Adipocyte (in vitro differentiated cells): Measurements from ENCODE around the gene AP3D1.
"Not testable (repeated sequence)": the region's sequence is repeated elsewhere in the genome, so short reads cannot be mapped to it uniquely, and the experiment has no call there.

Source experiments
- DNase-seq: peaks from one replicate; pipeline ENCODE4 v3.0.0-alpha.2; 2015; ENCODE audit warnings: low read depth
- H3K27me3 ChIP-seq: replicated peaks from 2 replicates; pipeline ENCODE4 v1.7.0; 2013; ENCODE audit warnings: mild to moderate bottlenecking, low read length, moderate library complexity; ENCODE audit not compliant: control insufficient read depth, insufficient read depth
- H3K36me3 ChIP-seq: 2 replicates; pipeline ENCODE4 v1.7.0; 2013; ENCODE audit warnings: low read length, mild to moderate bottlenecking, moderate library complexity; ENCODE audit not compliant: control insufficient read depth, insufficient read depth, severe bottlenecking
- H3K4me1 ChIP-seq: 2 replicates; pipeline ENCODE4 v1.7.0; 2013; ENCODE audit warnings: mild to moderate bottlenecking, low read length, moderate library complexity; ENCODE audit not compliant: control insufficient read depth, insufficient read depth
- H3K4me3 ChIP-seq: 2 replicates; pipeline ENCODE4 v1.7.0; 2013; ENCODE audit warnings: mild to moderate bottlenecking, low read length, moderate library complexity
- H3K9ac ChIP-seq: 2 replicates; pipeline ENCODE4 v1.7.0; 2013; ENCODE audit warnings: mild to moderate bottlenecking, low read length, moderate library complexity
- H3K9me3 ChIP-seq: 2 replicates; pipeline ENCODE4 v1.7.0; 2013; ENCODE audit warnings: mild to moderate bottlenecking, low read length, moderate library complexity; ENCODE audit not compliant: control insufficient read depth

AP3D1 gene

GRCh38 chr19:2086695-2087620, 64.4 kb downstream of the AP3D1 start:
- H3K9ac ChIP-seq, H3K27me3 ChIP-seq, H3K9me3 ChIP-seq, H3K4me3 ChIP-seq, DNase-seq: not testable (repeated sequence)
- H3K4me1 ChIP-seq = peaks cover 24% of the 10 kb centered on the region
- H3K36me3 ChIP-seq = peaks cover 18% of the 10 kb centered on the region

- peak; percentile 31 for DNase-seq
- Histone ChIP-seq H3K27me3 (no peaks in the 10 kb centered on the region), H3K9ac (no peak overlapping the region), H3K9me3 (no peaks in the 10 kb centered on the region), H3K36me3 (peaks cover 31% of the 10 kb centered on the region), H3K4me1 (peaks cover 15% of the 10 kb centered on the region), H3K4me3 (no peak overlapping the region)
Observed at GRCh38 chr19:2084993-2085720, 66.2 kb downstream of the AP3D1 start.

DNA sequence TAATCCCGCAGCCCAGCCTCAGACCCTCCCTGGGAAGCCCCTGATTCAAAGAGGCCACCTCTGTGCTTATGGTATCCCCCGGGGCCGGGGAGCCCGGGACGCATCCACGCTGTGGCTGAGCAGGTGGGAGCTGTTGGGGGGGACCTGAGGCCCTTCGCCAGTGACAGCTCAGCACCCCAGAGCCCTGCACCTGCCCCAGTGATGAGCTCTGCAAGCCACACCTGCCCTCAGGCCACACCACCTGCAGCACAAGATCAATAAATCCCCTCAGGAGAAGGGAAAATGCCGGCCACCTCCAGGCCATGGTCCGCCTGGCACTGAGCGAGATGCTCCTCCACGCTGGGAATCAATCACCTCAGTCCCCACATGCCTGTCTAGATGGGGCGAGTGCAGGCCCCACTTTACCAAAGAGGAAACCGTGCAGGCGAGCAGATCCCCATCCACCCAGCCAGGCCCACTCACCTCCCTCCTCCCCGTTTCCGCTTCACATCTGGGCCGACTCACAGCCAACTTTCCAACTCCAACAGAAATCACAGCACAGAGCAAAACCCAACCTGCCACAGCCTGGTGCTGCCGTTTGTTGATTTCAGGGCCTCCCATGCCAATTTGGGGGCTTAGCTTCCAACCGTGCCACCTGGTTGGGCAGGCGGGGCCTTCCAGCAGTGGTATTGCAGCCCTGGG, 68.1 kb downstream of the AP3D1 start:
- no peak for DNase-seq
- Histone ChIP-seq H3K9ac (no peak overlapping the region), H3K4me1 (no peaks in the 10 kb centered on the region), H3K27me3 (no peaks in the 10 kb centered on the region), H3K9me3 (no peaks in the 10 kb centered on the region), H3K36me3 (peaks cover 48% of the 10 kb centered on the region), H3K4me3 (no peak overlapping the region)

- H3K9ac ChIP-seq = no peak overlapping the region
- DNase-seq = no peak
- no peaks in the 10 kb centered on the region for H3K9me3 ChIP-seq
- no peaks in the 10 kb centered on the region for H3K4me1 ChIP-seq
- peaks cover 60% of the 10 kb centered on the region for H3K36me3 ChIP-seq
- no peak overlapping the region for H3K4me3 ChIP-seq
- no peaks in the 10 kb centered on the region for H3K27me3 ChIP-seq
Observed at GRCh38 chr19:2081873-2082810, 69.2 kb downstream of the AP3D1 start.

- no peak for DNase-seq
- no peaks in the 10 kb centered on the region for H3K9me3 ChIP-seq
- H3K27me3 ChIP-seq = no peaks in the 10 kb centered on the region
- no peaks in the 10 kb centered on the region for H3K4me1 ChIP-seq
- no peak overlapping the region for H3K9ac ChIP-seq
- peaks cover 72% of the 10 kb centered on the region for H3K36me3 ChIP-seq
- H3K4me3 ChIP-seq = no peak overlapping the region
Observed at GRCh38 chr19:2080336-2080988, 70.9 kb downstream of the AP3D1 start.

- Histone ChIP-seq H3K9ac (no peak overlapping the region), H3K9me3 (no peaks in the 10 kb centered on the region), H3K4me1 (no peaks in the 10 kb centered on the region), H3K27me3 (no peaks in the 10 kb centered on the region), H3K4me3 (no peak overlapping the region), H3K36me3 (peaks cover 75% of the 10 kb centered on the region)
- DNase-seq = no peak
Observed at GRCh38 chr19:2079865-2080301, 71.5 kb downstream of the AP3D1 start.

GRCh38 chr19:2079076-2079864, 72.1 kb downstream of the AP3D1 start:
- Histone ChIP-seq H3K9me3 (no peaks in the 10 kb centered on the region), H3K9ac (no peak overlapping the region), H3K36me3 (peaks cover 73% of the 10 kb centered on the region), H3K27me3 (no peaks in the 10 kb centered on the region), H3K4me3 (no peak overlapping the region), H3K4me1 (no peaks in the 10 kb centered on the region)
- DNase-seq = no peak

GRCh38 chr19:2077833-2078619, 73.3 kb downstream of the AP3D1 start:
- Histone ChIP-seq H3K4me3 (no peak overlapping the region), H3K9ac (no peak overlapping the region), H3K9me3 (no peaks in the 10 kb centered on the region), H3K27me3 (no peaks in the 10 kb centered on the region), H3K4me1 (no peaks in the 10 kb centered on the region), H3K36me3 (peaks cover 70% of the 10 kb centered on the region)
- DNase-seq = no peak

DNA sequence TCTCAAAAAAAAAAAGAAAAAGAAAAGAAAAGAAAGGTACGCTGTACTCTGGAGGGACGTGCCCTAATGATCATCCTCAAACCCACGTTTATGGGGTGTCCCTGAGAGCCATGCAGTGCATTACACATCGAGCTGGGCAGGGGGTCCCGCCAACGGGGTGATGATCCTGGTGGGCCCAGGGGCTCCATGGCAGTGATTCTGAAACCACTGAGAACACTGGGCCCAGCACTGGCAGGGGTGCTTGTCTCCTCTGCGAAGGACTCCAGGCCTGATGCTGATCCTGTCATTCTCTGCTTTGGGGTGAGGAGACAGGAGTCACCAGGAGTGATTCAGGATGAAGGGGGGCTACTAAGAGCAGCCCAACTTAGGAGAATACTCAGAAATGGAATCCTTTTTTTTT, 74.0 kb downstream of the AP3D1 start:
- no peak for DNase-seq
- Histone ChIP-seq H3K9me3 (no peaks in the 10 kb centered on the region), H3K4me1 (no peaks in the 10 kb centered on the region), H3K9ac (no peak overlapping the region), H3K36me3 (peaks cover 74% of the 10 kb centered on the region), H3K27me3 (no peaks in the 10 kb centered on the region), H3K4me3 (no peak overlapping the region)
